ENCODE results near the gene CCR1.
"Not testable (repeated sequence)": the region's sequence is repeated elsewhere in the genome, so short reads cannot be mapped to it uniquely, and the experiment has no call there.

CCR1 gene

GRCh38 chr3:46212101-46212500 lies 4.0 kb upstream of the CCR1 start:
- no peak overlapping the region for H2AFZ ChIP-seq (ENCODE audit: low read length)
- H3K4me1 ChIP-seq (ENCODE audit: insufficient read depth, low read length, severe bottlenecking): no peaks in the 10 kb centered on the region
- no peaks in the 10 kb centered on the region for H3K79me2 ChIP-seq (ENCODE audit: insufficient read depth, low read length)
- H3K4me3 ChIP-seq (ENCODE audit: low read depth, low read length, poor library complexity, severe bottlenecking): no peak overlapping the region
- TF ChIP-seq EZH2 (IDR thresholded peaks at IDR 0.05; ENCODE audit: borderline replicate concordance, low read length): no peak
- TF ChIP-seq, protein P1, sequence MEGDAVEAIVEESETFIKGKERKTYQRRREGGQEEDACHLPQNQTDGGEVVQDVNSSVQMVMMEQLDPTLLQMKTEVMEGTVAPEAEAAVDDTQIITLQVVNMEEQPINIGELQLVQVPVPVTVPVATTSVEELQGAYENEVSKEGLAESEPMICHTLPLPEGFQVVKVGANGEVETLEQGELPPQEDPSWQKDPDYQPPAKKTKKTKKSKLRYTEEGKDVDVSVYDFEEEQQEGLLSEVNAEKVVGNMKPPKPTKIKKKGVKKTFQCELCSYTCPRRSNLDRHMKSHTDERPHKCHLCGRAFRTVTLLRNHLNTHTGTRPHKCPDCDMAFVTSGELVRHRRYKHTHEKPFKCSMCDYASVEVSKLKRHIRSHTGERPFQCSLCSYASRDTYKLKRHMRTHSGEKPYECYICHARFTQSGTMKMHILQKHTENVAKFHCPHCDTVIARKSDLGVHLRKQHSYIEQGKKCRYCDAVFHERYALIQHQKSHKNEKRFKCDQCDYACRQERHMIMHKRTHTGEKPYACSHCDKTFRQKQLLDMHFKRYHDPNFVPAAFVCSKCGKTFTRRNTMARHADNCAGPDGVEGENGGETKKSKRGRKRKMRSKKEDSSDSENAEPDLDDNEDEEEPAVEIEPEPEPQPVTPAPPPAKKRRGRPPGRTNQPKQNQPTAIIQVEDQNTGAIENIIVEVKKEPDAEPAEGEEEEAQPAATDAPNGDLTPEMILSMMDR (IDR thresholded peaks at IDR 0.05; ENCODE audit: low read length): no peak
- H3K36me3 ChIP-seq (ENCODE audit: insufficient read depth, low read length): no peaks in the 10 kb centered on the region
- H3K9me3 ChIP-seq (ENCODE audit: low read length): no peaks in the 10 kb centered on the region
- no peaks in the 10 kb centered on the region for H4K20me1 ChIP-seq (ENCODE audit: insufficient read depth, low read length)
- no peaks in the 10 kb centered on the region for H3K27me3 ChIP-seq (ENCODE audit: insufficient read depth, low read length)
- no peak overlapping the region for H3K27ac ChIP-seq (ENCODE audit: low read depth, low read length, poor library complexity, severe bottlenecking)
- H3F3A ChIP-seq (ENCODE audit: insufficient read depth, low read length): no peaks in the 10 kb centered on the region
- H3K4me2 ChIP-seq (ENCODE audit: low read length): no peak overlapping the region
- no peaks in the 10 kb centered on the region for H3K9me2 ChIP-seq (ENCODE audit: low read depth, low read length)
- no peak overlapping the region for H3K9ac ChIP-seq (ENCODE audit: low read length)

DNA sequence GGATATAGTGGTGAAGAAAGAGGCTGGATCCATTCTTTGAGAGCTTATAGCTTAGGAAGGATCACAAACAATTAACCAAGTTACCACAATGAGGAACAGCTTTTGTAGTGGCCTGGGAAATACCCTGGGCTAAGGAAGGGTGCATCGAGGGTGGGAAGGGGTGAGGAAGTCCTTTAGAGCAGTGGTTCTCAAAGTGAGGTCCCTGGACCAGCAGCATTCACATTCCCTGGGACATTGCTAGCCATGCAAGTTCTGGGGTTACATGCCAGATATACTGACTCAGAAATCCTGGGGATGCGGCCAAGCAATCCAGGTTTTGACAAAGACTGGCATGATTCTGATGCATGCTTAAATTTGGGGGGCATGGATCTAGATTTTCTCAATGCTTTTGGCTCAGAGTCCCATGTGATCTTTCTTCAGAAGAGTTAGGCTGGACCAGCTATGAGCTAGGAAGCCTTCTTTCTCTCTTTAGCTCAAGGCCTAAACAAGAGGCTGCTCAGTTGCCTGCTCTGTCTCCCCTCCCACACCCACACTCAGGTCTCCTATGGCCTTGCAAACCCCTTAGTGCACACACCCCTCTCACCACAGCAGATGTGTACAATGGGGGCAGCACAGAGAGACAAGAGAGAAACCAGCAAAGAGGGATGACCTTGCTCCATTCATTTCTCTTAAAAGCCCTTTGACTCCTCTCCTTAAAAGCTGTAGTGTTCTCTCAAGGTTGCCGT lies 1.8 kb upstream of the CCR1 start:
- H3K4me3 ChIP-seq (ENCODE audit: low read depth, low read length, poor library complexity, severe bottlenecking): no peak overlapping the region
- H3K4me1 ChIP-seq (ENCODE audit: insufficient read depth, low read length, severe bottlenecking): no peaks in the 10 kb centered on the region
- H3K36me3 ChIP-seq (ENCODE audit: insufficient read depth, low read length): no peaks in the 10 kb centered on the region
- H3K9me3 ChIP-seq (ENCODE audit: low read length): no peaks in the 10 kb centered on the region
- H3K79me2 ChIP-seq (ENCODE audit: insufficient read depth, low read length): no peaks in the 10 kb centered on the region
- no peaks in the 10 kb centered on the region for H3K9me2 ChIP-seq (ENCODE audit: low read depth, low read length)
- H3K27me3 ChIP-seq (ENCODE audit: insufficient read depth, low read length): no peaks in the 10 kb centered on the region
- no peak overlapping the region for H3K9ac ChIP-seq (ENCODE audit: low read length)
- H4K20me1 ChIP-seq (ENCODE audit: insufficient read depth, low read length): no peaks in the 10 kb centered on the region
- TF ChIP-seq, protein P1 (IDR thresholded peaks at IDR 0.05; ENCODE audit: low read length): no peak
- TF ChIP-seq EZH2 (IDR thresholded peaks at IDR 0.05; ENCODE audit: borderline replicate concordance, low read length): no peak
- H3K27ac ChIP-seq (ENCODE audit: low read depth, low read length, poor library complexity, severe bottlenecking): no peak overlapping the region
- no peak overlapping the region for H2AFZ ChIP-seq (ENCODE audit: low read length)
- H3K4me2 ChIP-seq (ENCODE audit: low read length): no peak overlapping the region
- no peaks in the 10 kb centered on the region for H3F3A ChIP-seq (ENCODE audit: insufficient read depth, low read length)

GRCh38 chr3:46209053-46209452 lies 940 bp upstream of the CCR1 start:
- Histone ChIP-seq H3K9me3 (ENCODE audit: low read length) (no peaks in the 10 kb centered on the region), H3K27ac (ENCODE audit: low read depth, low read length, poor library complexity, severe bottlenecking) (no peak overlapping the region), H3K4me2 (ENCODE audit: low read length) (no peak overlapping the region), H3K27me3 (ENCODE audit: insufficient read depth, low read length) (no peaks in the 10 kb centered on the region), H2AFZ (ENCODE audit: low read length) (no peak overlapping the region), H3K9ac (ENCODE audit: low read length) (no peak overlapping the region), H3F3A (ENCODE audit: insufficient read depth, low read length) (no peaks in the 10 kb centered on the region), H3K79me2 (ENCODE audit: insufficient read depth, low read length) (no peaks in the 10 kb centered on the region), H3K36me3 (ENCODE audit: insufficient read depth, low read length) (no peaks in the 10 kb centered on the region), H3K4me3 (ENCODE audit: low read depth, low read length, poor library complexity, severe bottlenecking) (no peak overlapping the region), H4K20me1 (ENCODE audit: insufficient read depth, low read length) (no peaks in the 10 kb centered on the region), H3K9me2 (ENCODE audit: low read depth, low read length) (no peaks in the 10 kb centered on the region), H3K4me1 (ENCODE audit: insufficient read depth, low read length, severe bottlenecking) (no peaks in the 10 kb centered on the region)
- no peak for TF ChIP-seq EZH2 (IDR thresholded peaks at IDR 0.05; ENCODE audit: borderline replicate concordance, low read length)
- TF ChIP-seq, protein P1 (IDR thresholded peaks at IDR 0.05; ENCODE audit: low read length): no peak

DNA sequence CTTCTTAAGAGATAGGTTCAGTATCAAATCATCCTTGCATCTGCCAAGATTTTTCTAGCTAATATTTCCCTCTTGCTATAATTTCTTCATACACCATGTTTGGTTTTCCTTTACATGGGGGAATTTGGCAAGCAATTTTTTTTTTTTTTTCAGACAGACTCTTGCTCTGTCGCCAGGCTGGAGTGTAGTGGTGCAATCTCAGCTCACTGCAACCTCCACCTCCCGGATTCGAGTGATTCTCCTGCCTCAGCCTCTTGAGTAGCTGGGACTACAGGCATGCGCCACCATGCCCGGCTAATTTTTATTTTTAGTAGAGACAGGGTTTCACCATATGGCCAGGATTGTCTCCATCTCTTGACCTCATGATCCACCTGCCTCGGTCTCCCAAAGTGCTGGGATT lies 599 bp downstream of the CCR1 start:
- not testable (repeated sequence) for H3K79me2 ChIP-seq (ENCODE audit: insufficient read depth, low read length); H3K27me3 ChIP-seq (ENCODE audit: insufficient read depth, low read length); H2AFZ ChIP-seq (ENCODE audit: low read length); H3K4me2 ChIP-seq (ENCODE audit: low read length); H4K20me1 ChIP-seq (ENCODE audit: insufficient read depth, low read length); H3K9me3 ChIP-seq (ENCODE audit: low read length); H3K9ac ChIP-seq (ENCODE audit: low read length); H3F3A ChIP-seq (ENCODE audit: insufficient read depth, low read length); H3K4me1 ChIP-seq (ENCODE audit: insufficient read depth, low read length, severe bottlenecking); H3K27ac ChIP-seq (ENCODE audit: low read depth, low read length, poor library complexity, severe bottlenecking); H3K4me3 ChIP-seq (ENCODE audit: low read depth, low read length, poor library complexity, severe bottlenecking); H3K9me2 ChIP-seq (ENCODE audit: low read depth, low read length); H3K36me3 ChIP-seq (ENCODE audit: insufficient read depth, low read length)
